Activated T-cell treated with anti-CD3 and anti-CD28 coated beads, Interleukin-2, amount 50 U/mL, for 24 hours (primary cell): ENCODE results near the gene WDR73.

Source experiments
- DNase-seq: peaks from one replicate; pipeline ENCODE4 v3.0.0-alpha.2; 2020
- H3K27ac Mint-ChIP-seq: 2 replicates; pipeline ENCODE4 v1.8.0; 2020; ENCODE audit warnings: mild to moderate bottlenecking, mixed read lengths
- H3K27me3 Mint-ChIP-seq: 2 replicates; pipeline ENCODE4 v1.8.0; 2020; ENCODE audit warnings: mixed read lengths
- H3K36me3 Mint-ChIP-seq: 2 replicates; pipeline ENCODE4 v1.8.0; 2020; ENCODE audit warnings: low read depth, mixed read lengths
- H3K4me1 Mint-ChIP-seq: 2 replicates; pipeline ENCODE4 v1.8.0; 2020; ENCODE audit warnings: low read depth, mixed read lengths
- H3K4me3 Mint-ChIP-seq: 2 replicates; pipeline ENCODE4 v1.8.0; 2020; ENCODE audit warnings: mild to moderate bottlenecking, moderate library complexity, mixed read lengths
- H3K9me3 Mint-ChIP-seq: 2 replicates; pipeline ENCODE4 v1.8.0; 2020; ENCODE audit warnings: mixed read lengths

WDR73 gene

DNA sequence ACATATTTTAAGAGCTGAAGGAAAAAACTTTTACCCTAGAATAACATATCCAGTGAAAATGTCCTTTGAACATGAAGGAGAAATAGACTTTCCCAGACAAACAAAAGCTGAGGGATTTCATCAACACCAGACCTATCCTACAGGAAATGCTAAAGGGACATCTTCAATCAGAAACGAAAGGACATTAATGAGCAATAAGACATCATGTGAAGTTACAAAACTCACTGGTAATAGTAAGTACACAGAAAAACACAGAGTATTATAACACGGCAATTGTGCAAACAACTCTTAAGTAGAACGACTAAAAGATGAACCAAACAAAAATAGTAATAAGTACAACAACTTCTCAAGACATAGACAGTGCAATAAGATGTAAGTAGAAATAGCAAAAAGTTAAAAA is 56.8 kb downstream of the WDR73 start:
- Mint-ChIP-seq H3K4me3 (no peak overlapping the region), H3K4me1 (peaks cover 42% of the 10 kb centered on the region), H3K9me3 (no peaks in the 10 kb centered on the region), H3K36me3 (peaks cover 3% of the 10 kb centered on the region), H3K27ac (no peak overlapping the region), H3K27me3 (no peaks in the 10 kb centered on the region)
- no peak for DNase-seq

DNA sequence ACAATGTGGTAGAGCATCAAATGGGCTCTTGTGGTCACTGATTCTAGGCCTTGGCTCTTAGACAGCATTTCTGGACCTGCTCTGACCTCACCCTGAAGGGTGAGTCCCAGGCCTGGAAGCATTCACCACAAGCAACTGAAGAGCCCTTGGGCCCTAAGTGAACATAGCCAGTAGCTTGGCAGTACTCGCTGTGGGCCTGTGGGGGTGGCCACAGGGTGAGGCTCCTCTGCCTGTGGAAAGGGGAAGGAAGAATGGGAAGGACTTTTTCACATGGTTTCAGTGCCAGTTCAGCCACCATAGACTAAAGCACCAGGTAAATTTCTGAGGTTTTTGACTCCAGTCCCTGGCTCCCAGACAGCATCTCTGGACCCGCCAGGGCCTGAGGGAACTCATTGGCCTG is 58.4 kb downstream of the WDR73 start:
- Mint-ChIP-seq H3K4me3 (no peak overlapping the region), H3K27ac (no peak overlapping the region), H3K9me3 (no peaks in the 10 kb centered on the region), H3K36me3 (peaks cover 3% of the 10 kb centered on the region), H3K4me1 (peaks cover 36% of the 10 kb centered on the region), H3K27me3 (no peaks in the 10 kb centered on the region)
- DNase-seq = no peak

DNA sequence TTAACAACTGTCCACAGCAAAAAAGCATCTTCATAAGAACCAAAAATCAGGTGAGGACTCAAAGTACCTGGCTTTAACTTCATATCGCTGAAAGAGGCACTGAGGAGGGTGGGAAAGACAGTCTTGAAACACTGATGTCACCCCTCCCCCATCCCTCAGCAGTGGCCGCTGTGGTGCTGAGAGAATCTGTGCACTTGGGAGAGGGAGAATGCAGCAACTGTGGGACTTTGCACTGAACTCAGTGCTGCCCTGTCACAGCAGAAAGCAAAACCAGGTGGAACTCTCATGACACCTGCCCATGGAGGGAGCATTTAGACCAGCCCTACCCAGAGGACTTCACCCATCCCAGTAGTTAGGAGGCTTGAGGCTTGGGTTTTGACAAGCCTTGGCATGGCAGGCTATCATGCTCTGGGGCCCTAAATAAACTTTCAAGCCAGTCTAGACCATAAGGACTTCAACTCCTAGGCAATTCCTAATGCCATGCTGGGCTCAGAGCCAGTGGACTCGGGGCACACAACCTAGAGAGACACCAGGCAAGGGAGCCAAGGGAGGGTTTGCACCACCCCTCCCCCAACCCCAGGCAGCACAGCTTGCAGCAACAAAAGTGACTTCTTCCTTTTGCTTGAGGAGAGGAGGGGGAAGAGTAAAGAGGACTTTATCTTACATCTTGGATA is 59.3 kb downstream of the WDR73 start:
- Mint-ChIP-seq H3K27ac (no peak overlapping the region), H3K9me3 (no peaks in the 10 kb centered on the region)

DNA sequence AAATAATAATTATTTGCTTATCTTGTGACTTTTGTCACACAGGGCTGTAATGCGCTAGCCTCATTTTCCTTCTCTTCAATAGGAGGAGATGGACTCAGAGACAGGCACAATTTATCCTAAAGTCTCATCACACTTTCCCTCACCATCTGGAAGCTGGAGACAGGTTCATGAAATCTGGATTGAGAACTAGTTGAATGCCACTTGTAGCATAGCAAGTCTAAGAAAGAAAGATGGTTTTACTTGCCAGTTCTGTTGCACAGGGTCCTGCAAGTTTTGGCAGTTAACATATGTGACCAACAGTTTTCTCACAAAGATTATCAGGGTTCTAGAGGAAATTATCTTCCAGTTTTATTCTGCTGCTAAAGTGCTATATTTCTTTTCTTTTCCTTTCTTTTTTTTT is 62.3 kb downstream of the WDR73 start:
- no peak overlapping the region for H3K27ac Mint-ChIP-seq
- H3K9me3 Mint-ChIP-seq = no peaks in the 10 kb centered on the region
- no peak for DNase-seq
- peaks cover 8% of the 10 kb centered on the region for H3K27me3 Mint-ChIP-seq
- H3K4me1 Mint-ChIP-seq = peaks cover 7% of the 10 kb centered on the region
- no peak overlapping the region for H3K4me3 Mint-ChIP-seq
- no peaks in the 10 kb centered on the region for H3K36me3 Mint-ChIP-seq

More for the DNA sequence above, 59.3 kb downstream of the WDR73 start:
- Mint-ChIP-seq H3K36me3 (no peaks in the 10 kb centered on the region), H3K27me3 (no peaks in the 10 kb centered on the region), H3K4me3 (no peak overlapping the region), H3K4me1 (peaks cover 29% of the 10 kb centered on the region)
- DNase-seq = no peak

DNA sequence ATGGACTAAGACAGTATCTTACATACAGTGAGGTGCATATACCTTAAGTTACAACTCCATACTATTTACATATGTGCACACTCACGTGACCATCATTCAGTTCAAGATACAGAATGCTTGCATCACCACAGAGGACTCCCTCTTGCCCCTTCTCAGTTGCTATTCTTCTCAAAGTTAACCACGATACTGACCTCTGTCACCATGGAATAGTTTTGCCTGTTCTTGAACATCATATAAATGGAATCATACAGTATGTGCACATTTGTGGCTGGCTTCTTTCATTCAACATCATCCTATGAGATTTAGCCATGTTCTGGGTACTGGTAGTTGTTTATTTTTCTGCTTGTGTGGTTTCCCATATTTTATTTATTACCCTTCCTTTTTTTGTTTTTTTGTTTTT is 63.7 kb downstream of the WDR73 start:
- Mint-ChIP-seq H3K36me3 (no peaks in the 10 kb centered on the region), H3K27me3 (peaks cover 12% of the 10 kb centered on the region), H3K4me1 (peaks cover 7% of the 10 kb centered on the region), H3K9me3 (no peaks in the 10 kb centered on the region), H3K4me3 (no peak overlapping the region), H3K27ac (no peak overlapping the region)
- no peak for DNase-seq
